Astrocyte (in vitro differentiated cells and primary cell): Measurements from ENCODE around the gene PLA2G4E. TPM values are rescaled to one million over a fixed set of nuclear protein-coding genes. Genes with fewer than 3 reads are reported as not detected.

Source experiments
- DNase-seq: peaks from one replicate; pipeline ENCODE4 v3.0.0-alpha.2; 2010; ENCODE audit warnings: low read depth
- FAIRE-seq: peaks from 2 replicates; lab custom pipeline; 2011; peaks lifted over from hg19 to GRCh38; lab: Jason Lieb, UNC
- H2AFZ ChIP-seq: 2 replicates; pipeline ENCODE4 v1.6.0; 2012; ENCODE audit warnings: low read depth, low read length, inconsistent platforms
- H3K27ac ChIP-seq: 2 replicates; pipeline ENCODE4 v1.5.1; 2011; ENCODE audit warnings: low read depth, low read length, inconsistent platforms
- H3K27me3 ChIP-seq: 2 replicates; pipeline ENCODE4 v1.6.0; 2011; ENCODE audit warnings: low read length, inconsistent platforms; ENCODE audit not compliant: insufficient read depth
- H3K36me3 ChIP-seq: 2 replicates; pipeline ENCODE4 v1.5.1; 2011; ENCODE audit warnings: low read length, inconsistent platforms; ENCODE audit not compliant: insufficient read depth
- H3K4me1 ChIP-seq: 2 replicates; pipeline ENCODE4 v1.5.1; 2011; ENCODE audit warnings: low read length, inconsistent platforms; ENCODE audit not compliant: insufficient read depth
- H3K4me2 ChIP-seq: 2 replicates; pipeline ENCODE4 v1.6.0; 2012; ENCODE audit warnings: low read length, inconsistent platforms
- H3K4me3 ChIP-seq: 2 replicates; pipeline ENCODE4 v1.5.1; 2011; ENCODE audit warnings: low read depth, mild to moderate bottlenecking, low read length, inconsistent platforms; ENCODE audit not compliant: insufficient read depth
- H3K79me2 ChIP-seq: 2 replicates; pipeline ENCODE4 v1.6.0; 2012; ENCODE audit warnings: mild to moderate bottlenecking, low read length, inconsistent platforms; ENCODE audit not compliant: insufficient read depth
- H3K9ac ChIP-seq: 2 replicates; pipeline ENCODE4 v1.6.0; 2012; ENCODE audit warnings: mild to moderate bottlenecking, low read length, inconsistent platforms
- H3K9me3 ChIP-seq: 2 replicates; pipeline ENCODE4 v1.5.1; 2012; ENCODE audit warnings: low read depth, mild to moderate bottlenecking, low read length, inconsistent platforms; ENCODE audit not compliant: insufficient read depth
- H4K20me1 ChIP-seq: 2 replicates; pipeline ENCODE4 v1.6.0; 2012; ENCODE audit warnings: low read length, inconsistent platforms; ENCODE audit not compliant: insufficient read depth
- H3K27ac Mint-ChIP-seq: one replicate; pipeline ENCODE4 v1.8.0; 2021; ENCODE audit warnings: mild to moderate bottlenecking, mixed read lengths; ENCODE audit not compliant: unreplicated experiment
- H3K27me3 Mint-ChIP-seq: one replicate; pipeline ENCODE4 v1.8.0; 2021; ENCODE audit warnings: low read depth, mixed read lengths; ENCODE audit not compliant: unreplicated experiment
- H3K36me3 Mint-ChIP-seq: one replicate; pipeline ENCODE4 v1.8.0; 2021; ENCODE audit warnings: low read depth, mixed read lengths; ENCODE audit not compliant: unreplicated experiment
- H3K4me1 Mint-ChIP-seq: one replicate; pipeline ENCODE4 v1.8.0; 2021; ENCODE audit warnings: low read depth, mixed read lengths; ENCODE audit not compliant: unreplicated experiment
- H3K4me3 Mint-ChIP-seq: one replicate; pipeline ENCODE4 v1.8.0; 2021; ENCODE audit warnings: mild to moderate bottlenecking, moderate library complexity, mixed read lengths; ENCODE audit not compliant: unreplicated experiment
- H3K9me3 Mint-ChIP-seq: one replicate; pipeline ENCODE4 v1.8.0; 2021; ENCODE audit warnings: mild to moderate bottlenecking, mixed read lengths; ENCODE audit not compliant: unreplicated experiment
- EZH2 ChIP-seq: IDR thresholded peaks from 2 replicates; pipeline ENCODE4 v1.6.1; 2012; ENCODE audit warnings: mild to moderate bottlenecking, low read length, inconsistent platforms; ENCODE audit not compliant: insufficient read depth
- total RNA-seq: library from RNA; stranded (reverse); gene quantifications from 2 replicates; pipeline ENCODE4 v1.2.1, GENCODE V29; 2021
- TF ChIP-seq, protein P1 (sequence below): IDR thresholded peaks from 2 replicates; pipeline ENCODE4 v1.5.1; 2011; ENCODE audit warnings: low read depth, mild to moderate bottlenecking, inconsistent platforms, low read length, moderate library complexity; ENCODE audit not compliant: insufficient read depth

Gene PLA2G4E
- total RNA-seq, 1 donor from 2014 or later = not detected

DNA sequence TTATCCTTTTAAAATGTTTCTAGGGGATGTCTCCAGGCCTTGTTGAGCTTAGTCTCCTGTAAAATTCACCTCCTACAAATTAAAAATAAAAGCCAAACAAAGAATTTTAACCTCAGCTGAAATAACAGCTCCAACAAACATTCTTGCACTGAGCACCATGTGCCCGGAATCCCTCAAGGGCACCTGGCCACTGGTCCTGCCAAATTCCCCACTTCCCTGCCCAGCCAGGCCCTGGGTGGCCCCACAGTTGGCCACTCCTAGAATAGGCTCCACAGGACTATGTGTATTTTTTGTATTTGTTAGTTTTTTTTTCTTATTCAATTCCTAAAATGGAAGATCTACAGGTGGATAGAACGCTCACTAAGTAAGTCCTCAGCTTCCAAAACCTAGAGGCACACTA, 33.1 kb upstream of the PLA2G4E start:
- Histone ChIP-seq H3K4me3 (no peak overlapping the region), H3K9me3 (no peaks in the 10 kb centered on the region), H3K4me2 (no peak overlapping the region), H4K20me1 (no peaks in the 10 kb centered on the region), H3K36me3 (no peaks in the 10 kb centered on the region), H3K27me3 (peaks cover 5% of the 10 kb centered on the region), H3K4me1 (no peaks in the 10 kb centered on the region), H3K79me2 (no peaks in the 10 kb centered on the region), H3K9ac (no peak overlapping the region), H2AFZ (no peak overlapping the region), H3K27ac (no peak overlapping the region)
- peaks cover 57% of the 10 kb centered on the region for H3K27me3 Mint-ChIP-seq
- no peak for FAIRE-seq
- no peak for DNase-seq
- H3K27ac Mint-ChIP-seq = no peak overlapping the region
- no peaks in the 10 kb centered on the region for H3K36me3 Mint-ChIP-seq
- H3K4me1 Mint-ChIP-seq = peaks cover 3% of the 10 kb centered on the region
- no peaks in the 10 kb centered on the region for H3K9me3 Mint-ChIP-seq
- TF ChIP-seq, protein P1, sequence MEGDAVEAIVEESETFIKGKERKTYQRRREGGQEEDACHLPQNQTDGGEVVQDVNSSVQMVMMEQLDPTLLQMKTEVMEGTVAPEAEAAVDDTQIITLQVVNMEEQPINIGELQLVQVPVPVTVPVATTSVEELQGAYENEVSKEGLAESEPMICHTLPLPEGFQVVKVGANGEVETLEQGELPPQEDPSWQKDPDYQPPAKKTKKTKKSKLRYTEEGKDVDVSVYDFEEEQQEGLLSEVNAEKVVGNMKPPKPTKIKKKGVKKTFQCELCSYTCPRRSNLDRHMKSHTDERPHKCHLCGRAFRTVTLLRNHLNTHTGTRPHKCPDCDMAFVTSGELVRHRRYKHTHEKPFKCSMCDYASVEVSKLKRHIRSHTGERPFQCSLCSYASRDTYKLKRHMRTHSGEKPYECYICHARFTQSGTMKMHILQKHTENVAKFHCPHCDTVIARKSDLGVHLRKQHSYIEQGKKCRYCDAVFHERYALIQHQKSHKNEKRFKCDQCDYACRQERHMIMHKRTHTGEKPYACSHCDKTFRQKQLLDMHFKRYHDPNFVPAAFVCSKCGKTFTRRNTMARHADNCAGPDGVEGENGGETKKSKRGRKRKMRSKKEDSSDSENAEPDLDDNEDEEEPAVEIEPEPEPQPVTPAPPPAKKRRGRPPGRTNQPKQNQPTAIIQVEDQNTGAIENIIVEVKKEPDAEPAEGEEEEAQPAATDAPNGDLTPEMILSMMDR = no peak
- no peak for TF ChIP-seq EZH2
- H3K4me3 Mint-ChIP-seq = no peak overlapping the region

DNA sequence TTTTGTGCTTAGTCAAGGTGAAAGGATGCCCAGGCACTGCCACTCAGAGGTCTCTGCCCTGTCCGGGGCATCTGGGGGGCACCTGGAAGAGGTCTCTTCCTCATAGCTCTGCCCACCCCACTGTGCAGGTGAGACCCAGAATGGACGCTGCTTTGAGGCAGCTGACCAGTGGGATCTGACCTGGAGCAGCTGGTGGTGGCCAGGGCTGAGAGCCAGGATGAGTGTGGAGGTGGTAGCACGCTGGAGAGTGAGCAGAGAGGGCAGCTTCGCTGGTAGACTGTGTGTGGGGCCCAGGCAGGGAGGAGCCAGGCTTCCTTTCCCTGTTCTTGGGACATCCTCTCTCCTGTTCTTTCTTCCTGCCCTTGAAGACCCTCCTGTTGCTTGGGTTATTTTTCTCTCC, 32.2 kb upstream of the PLA2G4E start:
- FAIRE-seq (no peak), DNase-seq (no peak)
- H3K36me3 Mint-ChIP-seq = no peaks in the 10 kb centered on the region
- Histone ChIP-seq H4K20me1 (no peaks in the 10 kb centered on the region), H3K4me2 (no peak overlapping the region), H3K4me1 (no peaks in the 10 kb centered on the region), H3K9ac (no peak overlapping the region), H3K9me3 (no peaks in the 10 kb centered on the region), H3K27me3 (peaks cover 5% of the 10 kb centered on the region), H3K4me3 (no peak overlapping the region), H2AFZ (no peak overlapping the region), H3K79me2 (no peaks in the 10 kb centered on the region), H3K27ac (no peak overlapping the region), H3K36me3 (no peaks in the 10 kb centered on the region)
- TF ChIP-seq, protein P1 = no peak
- no peak for TF ChIP-seq EZH2
- H3K4me3 Mint-ChIP-seq = no peak overlapping the region
- peaks cover 3% of the 10 kb centered on the region for H3K4me1 Mint-ChIP-seq
- H3K9me3 Mint-ChIP-seq = no peaks in the 10 kb centered on the region
- H3K27ac Mint-ChIP-seq = no peak overlapping the region
- peaks cover 55% of the 10 kb centered on the region for H3K27me3 Mint-ChIP-seq

DNA sequence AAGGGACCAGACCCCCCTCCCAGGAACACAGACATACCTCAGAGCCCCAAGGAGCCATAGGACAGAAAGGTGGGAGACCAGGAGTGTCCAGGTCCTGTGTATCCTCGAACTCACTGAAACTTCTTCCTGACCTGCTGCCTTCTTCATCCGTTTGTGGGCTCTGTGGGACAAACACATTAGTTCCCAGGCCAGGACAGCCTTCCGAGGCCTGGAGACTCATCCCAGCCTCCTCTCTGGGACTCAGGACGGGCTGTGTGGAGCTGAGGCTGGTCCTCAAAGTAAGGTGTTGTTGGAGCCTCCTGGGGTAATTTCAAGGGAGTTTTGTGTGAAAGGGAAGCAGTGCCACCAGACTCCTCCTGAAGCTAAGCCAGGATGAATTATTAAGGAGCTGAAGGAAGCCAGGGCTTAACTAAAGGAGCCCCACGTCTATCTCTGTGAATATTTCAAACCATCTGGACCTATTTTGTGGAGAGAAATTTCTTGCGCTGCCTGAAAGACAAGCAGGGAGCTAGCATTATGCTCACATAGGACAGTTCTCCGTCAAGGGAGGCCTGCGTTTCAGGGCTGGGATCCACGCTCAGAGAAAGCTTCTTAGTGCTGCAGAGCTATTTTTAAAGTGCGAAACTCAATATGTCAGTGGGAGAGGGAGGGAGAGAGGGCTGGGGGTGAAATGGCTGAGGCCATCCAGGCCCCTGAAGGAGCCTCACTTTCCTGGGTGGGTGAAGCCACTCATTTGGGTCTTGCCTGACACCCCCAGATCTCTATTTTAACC, 29.8 kb upstream of the PLA2G4E start:
- FAIRE-seq (no peak), DNase-seq (no peak)
- H3K4me3 Mint-ChIP-seq = no peak overlapping the region
- no peak overlapping the region for H2AFZ ChIP-seq
- no peaks in the 10 kb centered on the region for H3K4me1 Mint-ChIP-seq
- peaks cover 13% of the 10 kb centered on the region for H3K27me3 ChIP-seq
- H4K20me1 ChIP-seq = no peaks in the 10 kb centered on the region
- H3K27ac ChIP-seq = no peak overlapping the region
- no peaks in the 10 kb centered on the region for H3K36me3 ChIP-seq
- H3K4me2 ChIP-seq = no peak overlapping the region
- no peaks in the 10 kb centered on the region for H3K4me1 ChIP-seq
- H3K4me3 ChIP-seq = no peak overlapping the region
- TF ChIP-seq EZH2 = no peak
- TF ChIP-seq, protein P1 = no peak
- H3K27ac Mint-ChIP-seq = no peak overlapping the region
- H3K9me3 Mint-ChIP-seq = no peaks in the 10 kb centered on the region
- peaks cover 43% of the 10 kb centered on the region for H3K27me3 Mint-ChIP-seq
- H3K36me3 Mint-ChIP-seq = no peaks in the 10 kb centered on the region
- no peak overlapping the region for H3K9ac ChIP-seq
- no peaks in the 10 kb centered on the region for H3K79me2 ChIP-seq
- no peaks in the 10 kb centered on the region for H3K9me3 ChIP-seq
